Activated naive CD4-positive, alpha-beta T cell treated with anti-CD3 and anti-CD28 coated beads, Interleukin-2, amount 50 U/mL, for 72 hours (primary cell): ENCODE measurements around the gene OR52N2. TPM values are rescaled to one million over a fixed set of nuclear protein-coding genes. Genes with fewer than 3 reads are reported as not detected.

Source experiments
- ATAC-seq, 2 donors: fragments of 150-1000 bp; cut with Tn5 transposase; 2 replicates each; pipeline ENCODE4 v1.10.0; 2021; ENCODE audit warnings: mild to moderate bottlenecking in 2 of 2, moderate library complexity in 2 of 2
- DNase-seq, 2 donors: peaks; one replicate each; pipeline ENCODE4 v3.0.0; 2021 to 2022; ENCODE audit warnings: low spot score in 2 of 2
- H3K27ac Mint-ChIP-seq, 2 donors: one replicate each; pipeline ENCODE4 v1.8.0; 2022; ENCODE audit warnings: mild to moderate bottlenecking in 2 of 2, mixed read lengths in 2 of 2
- H3K36me3 Mint-ChIP-seq, 2 donors: one replicate each; pipeline ENCODE4 v1.8.0; 2022; ENCODE audit warnings: mixed read lengths in 2 of 2
- H3K9me3 Mint-ChIP-seq, 2 donors: one replicate each; pipeline ENCODE4 v1.8.0; 2022; ENCODE audit warnings: mixed read lengths in 2 of 2
- total RNA-seq, 2 donors: library from RNA; stranded (reverse); gene quantifications; one replicate each; pipeline ENCODE4 v1.2.3, GENCODE V29; 2022

The OR52N2 gene
- total RNA-seq: not detected

- no peaks in the 10 kb centered on the region for H3K36me3 Mint-ChIP-seq
- peak within 1 kb of the TSS; percentile 67 to 78 for H3K27ac Mint-ChIP-seq
- peaks cover 0 to 5% of the 10 kb centered on the region in 2 donors for H3K9me3 Mint-ChIP-seq
- ATAC-seq (peak; percentile 90 to 91), DNase-seq (peak; percentile 75)
These were observed at the start of gene OR52N2 for GRCh38 chr11:5808500-5809121. TSS of gene OR52N2 (plus strand) at chr11:5808924. CDS start at chr11:5820336, 11,412 bp downstream.

- Mint-ChIP-seq H3K36me3 (no peaks in the 10 kb centered on the region), H3K27ac (no peak overlapping the region), H3K9me3 (no peaks in the 10 kb centered on the region)
- DNase-seq: no peak
- ATAC-seq: no peak
These were observed 41.7 kb upstream of the OR52N2 start for GRCh38 chr11:5767056-5767455.

GRCh38 chr11:5783255-5783654 is 25.5 kb upstream of the OR52N2 start, which contains the start of gene OR52N5:
TSS of gene OR52N5 (minus strand) at chr11:5783355. CDS start at chr11:5778634, 4,721 bp downstream.
- H3K9me3 Mint-ChIP-seq: no peaks in the 10 kb centered on the region
- DNase-seq (no peak), ATAC-seq (no peak)
- no peak within 1 kb of the TSS for H3K27ac Mint-ChIP-seq
- no peaks in the 10 kb centered on the region for H3K36me3 Mint-ChIP-seq

- DNase-seq (no peak), ATAC-seq (no peak)
- Mint-ChIP-seq H3K27ac (no peak within 1 kb of the TSS), H3K36me3 (no peaks in the 10 kb centered on the region), H3K9me3 (no peaks in the 10 kb centered on the region)
These were observed 17.6 kb upstream of the OR52N2 start, which contains the start of gene OR52N1 for GRCh38 chr11:5791165-5791564. TSS of gene OR52N1 (minus strand) at chr11:5791265. CDS start at chr11:5788816, 2,449 bp downstream.

- Mint-ChIP-seq H3K36me3 (no peaks in the 10 kb centered on the region), H3K9me3 (no peaks in the 10 kb centered on the region), H3K27ac (no peak overlapping the region)
- DNase-seq: no peak
- no peak for ATAC-seq
These were observed 12.2 kb upstream of the OR52N2 start for GRCh38 chr11:5796541-5796940.

GRCh38 chr11:5803982-5804381 is 4.7 kb upstream of the OR52N2 start:
- Mint-ChIP-seq H3K36me3 (no peaks in the 10 kb centered on the region), H3K9me3 (peaks cover 5 to 9% of the 10 kb centered on the region in 2 donors), H3K27ac (no peak overlapping the region)
- ATAC-seq (no peak), DNase-seq (no peak)

- ATAC-seq (no peak), DNase-seq (no peak)
- Mint-ChIP-seq H3K9me3 (peaks cover 5 to 9% of the 10 kb centered on the region in 2 donors), H3K36me3 (no peaks in the 10 kb centered on the region), H3K27ac (no peak overlapping the region)
These were observed 1.1 kb upstream of the OR52N2 start for GRCh38 chr11:5807580-5807979.

GRCh38 chr11:5809122-5809519 is 397 bp downstream of the OR52N2 start:
- H3K27ac Mint-ChIP-seq: peak overlapping the region in 1 of 2 donors; percentile 78

GRCh38 chr11:5809905-5810795 is 1.4 kb downstream of the OR52N2 start:
- ATAC-seq (no peak), DNase-seq (no peak)
- Mint-ChIP-seq H3K27ac (peak overlapping the region in 1 of 2 donors; percentile 78), H3K9me3 (no peaks in the 10 kb centered on the region), H3K36me3 (no peaks in the 10 kb centered on the region)

More at GRCh38 chr11:5809122-5809519, 397 bp downstream of the OR52N2 start:
- ATAC-seq: peak; percentile 67 to 78
- Mint-ChIP-seq H3K36me3 (no peaks in the 10 kb centered on the region), H3K9me3 (peaks cover 0 to 3% of the 10 kb centered on the region in 2 donors)
- DNase-seq: peak in 1 of 2 donors; percentile 6

- Mint-ChIP-seq H3K36me3 (no peaks in the 10 kb centered on the region), H3K27ac (no peak overlapping the region), H3K9me3 (no peaks in the 10 kb centered on the region)
- no peak for DNase-seq
- ATAC-seq: no peak
These were observed 6.8 kb downstream of the OR52N2 start for GRCh38 chr11:5815534-5815933.

- DNase-seq: no peak
- ATAC-seq: no peak
- Mint-ChIP-seq H3K27ac (peak overlapping the region; percentile 51 to 66), H3K9me3 (no peaks in the 10 kb centered on the region), H3K36me3 (no peaks in the 10 kb centered on the region)
These were observed 9.6 kb downstream of the OR52N2 start for GRCh38 chr11:5818245-5818886.

GRCh38 chr11:5831196-5831829 is 22.6 kb downstream of the OR52N2 start:
- H3K36me3 Mint-ChIP-seq: no peaks in the 10 kb centered on the region
- ATAC-seq (no peak), DNase-seq (no peak)
- H3K9me3 Mint-ChIP-seq: no peaks in the 10 kb centered on the region
- H3K27ac Mint-ChIP-seq: no peak overlapping the region

GRCh38 chr11:5833446-5833845 is 24.7 kb downstream of the OR52N2 start:
- Mint-ChIP-seq H3K27ac (no peak overlapping the region), H3K9me3 (peaks cover 2 to 3% of the 10 kb centered on the region in 2 donors), H3K36me3 (peaks cover 0 to 3% of the 10 kb centered on the region in 2 donors)
- DNase-seq (no peak), ATAC-seq (no peak)

GRCh38 chr11:5837695-5838094 is 29.0 kb downstream of the OR52N2 start:
- no peak for ATAC-seq
- peaks cover 6 to 7% of the 10 kb centered on the region in 2 donors for H3K9me3 Mint-ChIP-seq
- peaks cover 0 to 5% of the 10 kb centered on the region in 2 donors for H3K36me3 Mint-ChIP-seq
- no peak overlapping the region for H3K27ac Mint-ChIP-seq
- no peak for DNase-seq

GRCh38 chr11:5841797-5842196 is 33.1 kb downstream of the OR52N2 start, which contains the start of gene OR52E6:
TSS of gene OR52E6 (minus strand) at chr11:5841897. CDS start at chr11:5841897, 0 bp downstream.
- DNase-seq (no peak), ATAC-seq (no peak)
- H3K27ac Mint-ChIP-seq: no peak within 1 kb of the TSS
- H3K9me3 Mint-ChIP-seq: peaks cover 6 to 7% of the 10 kb centered on the region in 2 donors
- peaks cover 0 to 5% of the 10 kb centered on the region in 2 donors for H3K36me3 Mint-ChIP-seq

- H3K27ac Mint-ChIP-seq: no peak overlapping the region
- no peak for DNase-seq
- H3K36me3 Mint-ChIP-seq: no peaks in the 10 kb centered on the region
- ATAC-seq: no peak
- no peaks in the 10 kb centered on the region for H3K9me3 Mint-ChIP-seq
These were observed 38.0 kb downstream of the OR52N2 start for GRCh38 chr11:5846701-5847100.
